D721Med (cell line): ENCODE results near the gene GNRH2.

Source experiments
- DNase-seq: peaks from one replicate; pipeline ENCODE4 v3.0.0; 2011; ENCODE audit warnings: low spot score; ENCODE audit not compliant: insufficient read length
- FAIRE-seq: peaks from 2 replicates; lab custom pipeline; 2011; peaks lifted over from hg19 to GRCh38; lab: Jason Lieb, UNC
- TF ChIP-seq, protein P1 (sequence below): IDR thresholded peaks from 2 replicates; pipeline ENCODE4 v1.5.1; 2012; ENCODE audit warnings: mild to moderate bottlenecking, control low read depth; ENCODE audit not compliant: insufficient read depth; ENCODE audit errors: missing control alignments

The GNRH2 gene

DNA sequence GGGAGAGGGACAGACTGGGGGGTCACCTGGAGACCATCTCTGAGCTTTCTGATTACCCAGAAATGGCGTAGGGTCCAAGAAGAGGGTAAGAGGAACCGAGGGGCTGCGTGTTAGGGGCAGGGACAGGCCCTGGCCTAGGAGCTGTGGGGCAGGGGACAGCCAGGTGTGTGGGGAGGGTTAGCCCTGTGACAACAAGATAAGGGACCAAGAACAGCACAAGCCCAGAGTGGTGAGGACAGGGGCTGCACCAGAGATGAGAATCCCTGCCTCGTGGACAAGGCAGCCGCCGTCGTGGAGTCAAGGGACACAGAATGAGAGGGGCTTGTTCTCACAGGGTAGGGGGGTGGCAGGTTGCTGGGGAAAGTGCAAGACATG, 41.6 kb downstream of the GNRH2 start:
- FAIRE-seq (no peak), DNase-seq (no peak)
- TF ChIP-seq, protein P1, sequence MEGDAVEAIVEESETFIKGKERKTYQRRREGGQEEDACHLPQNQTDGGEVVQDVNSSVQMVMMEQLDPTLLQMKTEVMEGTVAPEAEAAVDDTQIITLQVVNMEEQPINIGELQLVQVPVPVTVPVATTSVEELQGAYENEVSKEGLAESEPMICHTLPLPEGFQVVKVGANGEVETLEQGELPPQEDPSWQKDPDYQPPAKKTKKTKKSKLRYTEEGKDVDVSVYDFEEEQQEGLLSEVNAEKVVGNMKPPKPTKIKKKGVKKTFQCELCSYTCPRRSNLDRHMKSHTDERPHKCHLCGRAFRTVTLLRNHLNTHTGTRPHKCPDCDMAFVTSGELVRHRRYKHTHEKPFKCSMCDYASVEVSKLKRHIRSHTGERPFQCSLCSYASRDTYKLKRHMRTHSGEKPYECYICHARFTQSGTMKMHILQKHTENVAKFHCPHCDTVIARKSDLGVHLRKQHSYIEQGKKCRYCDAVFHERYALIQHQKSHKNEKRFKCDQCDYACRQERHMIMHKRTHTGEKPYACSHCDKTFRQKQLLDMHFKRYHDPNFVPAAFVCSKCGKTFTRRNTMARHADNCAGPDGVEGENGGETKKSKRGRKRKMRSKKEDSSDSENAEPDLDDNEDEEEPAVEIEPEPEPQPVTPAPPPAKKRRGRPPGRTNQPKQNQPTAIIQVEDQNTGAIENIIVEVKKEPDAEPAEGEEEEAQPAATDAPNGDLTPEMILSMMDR: no peak

DNA sequence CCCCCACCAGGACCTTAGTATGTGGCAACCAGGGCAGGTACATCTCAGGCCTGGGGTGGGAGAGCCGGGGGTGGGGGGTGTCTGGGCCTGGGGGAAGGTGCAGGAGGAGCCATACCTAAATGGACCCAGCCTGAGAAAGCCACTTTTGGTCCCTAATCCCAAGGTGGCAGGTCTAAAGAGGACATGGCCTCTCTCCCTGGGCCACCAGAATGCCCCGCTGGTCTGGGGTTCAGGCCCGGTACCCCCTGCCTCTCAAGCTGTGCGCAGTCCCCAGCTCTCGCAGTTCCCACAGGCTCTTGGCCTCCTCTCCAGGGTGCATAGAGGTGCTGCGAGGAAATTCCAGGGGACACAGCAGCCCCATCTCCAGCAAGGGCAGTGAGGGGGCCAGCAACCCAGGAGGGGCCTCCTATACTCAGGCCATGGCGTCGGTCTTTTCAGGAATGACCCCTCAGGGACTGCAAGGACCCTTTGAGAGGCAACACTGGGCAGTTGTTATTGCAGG, 42.2 kb downstream of the GNRH2 start:
- DNase-seq (no peak), FAIRE-seq (no peak)
- TF ChIP-seq, protein P1: no peak

DNA sequence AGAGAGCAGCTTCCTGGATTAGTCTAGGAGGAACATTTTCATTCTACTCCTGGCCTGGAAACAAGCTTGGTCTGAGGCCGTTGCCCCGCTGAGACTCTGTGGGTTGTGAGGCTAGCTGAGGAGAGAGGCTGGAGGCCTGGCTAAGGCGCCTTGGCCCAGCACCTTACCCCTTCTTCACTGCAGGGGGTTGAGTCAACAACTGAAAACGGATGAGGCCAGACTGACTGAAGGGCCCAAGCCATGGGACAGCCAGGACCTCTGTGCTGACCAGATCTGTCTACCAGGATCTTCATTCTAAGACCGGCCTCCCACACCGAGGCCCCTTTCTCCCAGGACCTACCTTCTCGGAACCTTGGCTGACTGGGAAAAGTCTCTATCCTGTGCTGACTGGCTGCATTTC, 44.6 kb downstream of the GNRH2 start:
- FAIRE-seq: no peak
- TF ChIP-seq, protein P1: no peak
- DNase-seq: no peak

DNA sequence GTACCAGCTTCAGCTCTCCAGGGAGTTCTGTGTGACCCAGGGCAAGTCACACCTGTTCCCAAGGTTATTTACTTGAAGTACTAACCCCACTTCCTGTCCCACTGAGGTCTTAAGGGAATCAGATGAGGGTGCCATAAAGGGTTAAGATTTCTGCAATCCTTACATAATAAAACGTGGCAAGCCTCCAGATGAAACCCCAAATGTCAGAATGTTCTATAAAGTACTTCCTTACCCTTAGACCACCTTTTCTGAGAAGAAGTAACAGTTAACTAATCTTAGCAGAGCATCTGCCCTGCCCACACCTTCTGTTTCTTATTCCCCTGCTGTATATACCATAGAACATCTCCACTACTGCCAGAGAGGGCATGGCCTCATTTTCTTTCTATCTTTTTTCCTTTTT, 47.1 kb downstream of the GNRH2 start:
- DNase-seq: no peak
- TF ChIP-seq, protein P1: no peak
- FAIRE-seq: no peak

DNA sequence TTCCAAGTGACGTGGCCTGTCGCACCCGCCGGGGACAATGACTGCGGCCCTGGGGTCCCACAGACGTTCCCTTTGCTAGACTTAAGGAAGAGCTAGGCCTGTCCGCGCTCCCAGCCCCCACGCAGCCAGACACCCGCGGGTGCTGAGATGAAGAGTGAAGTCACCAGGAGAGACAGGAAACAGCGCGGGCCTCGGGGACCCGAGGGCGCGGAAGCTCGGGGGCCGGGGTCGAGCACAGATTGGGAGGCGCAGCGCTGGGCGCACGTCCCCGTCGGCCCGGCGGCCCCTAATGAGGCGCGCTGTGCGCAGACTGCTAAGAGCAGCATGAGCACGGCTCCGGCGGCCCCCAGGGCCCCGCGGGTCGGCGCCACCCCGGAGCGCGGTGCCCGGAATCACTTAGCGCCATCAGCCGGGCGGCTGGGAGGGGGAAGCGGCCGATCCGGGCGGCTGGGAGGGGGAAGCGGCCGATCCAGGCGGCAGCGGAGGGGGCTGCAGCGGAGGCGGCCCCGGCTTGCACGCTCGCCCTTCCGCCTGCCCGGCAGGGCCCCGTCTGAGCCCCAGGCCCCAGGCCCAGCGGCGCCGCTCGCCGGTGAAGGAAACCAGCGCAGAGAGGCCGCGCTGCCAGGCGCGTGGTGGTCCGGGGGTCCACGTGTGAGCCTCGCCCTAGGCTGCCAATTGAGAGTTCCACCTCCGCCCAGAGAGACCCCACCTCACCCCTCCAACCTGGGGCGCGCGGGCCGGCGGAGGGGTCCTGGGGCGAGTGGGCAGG, 49.4 kb downstream of the GNRH2 start:
- TF ChIP-seq, protein P1: no peak
- no peak for FAIRE-seq
- no peak for DNase-seq

DNA sequence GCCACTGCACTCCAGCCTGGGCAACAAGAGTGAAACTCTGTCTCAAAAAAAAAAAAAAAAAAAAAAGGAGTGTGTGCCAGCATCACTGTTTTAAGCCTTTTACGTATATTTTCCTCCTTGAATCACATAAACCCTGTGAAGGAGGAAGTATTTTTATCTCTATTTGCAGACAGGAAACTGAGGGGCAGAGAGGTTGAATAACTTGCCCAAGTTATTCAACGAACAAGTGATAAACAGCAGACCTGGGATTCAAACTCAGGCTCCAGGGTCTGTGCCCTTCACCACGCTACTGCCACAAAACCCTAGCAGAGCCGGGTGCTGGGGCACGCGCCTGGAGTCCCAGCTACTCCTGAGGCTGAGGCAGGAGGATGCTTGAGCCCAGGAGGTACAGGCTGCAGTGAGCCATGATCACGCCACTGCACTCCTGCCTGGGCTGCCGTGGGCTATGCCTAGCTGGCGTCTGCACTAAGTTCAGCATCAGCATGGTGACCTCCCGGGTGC, 50.5 kb downstream of the GNRH2 start:
- DNase-seq: no peak
- FAIRE-seq: no peak
- TF ChIP-seq, protein P1: no peak

DNA sequence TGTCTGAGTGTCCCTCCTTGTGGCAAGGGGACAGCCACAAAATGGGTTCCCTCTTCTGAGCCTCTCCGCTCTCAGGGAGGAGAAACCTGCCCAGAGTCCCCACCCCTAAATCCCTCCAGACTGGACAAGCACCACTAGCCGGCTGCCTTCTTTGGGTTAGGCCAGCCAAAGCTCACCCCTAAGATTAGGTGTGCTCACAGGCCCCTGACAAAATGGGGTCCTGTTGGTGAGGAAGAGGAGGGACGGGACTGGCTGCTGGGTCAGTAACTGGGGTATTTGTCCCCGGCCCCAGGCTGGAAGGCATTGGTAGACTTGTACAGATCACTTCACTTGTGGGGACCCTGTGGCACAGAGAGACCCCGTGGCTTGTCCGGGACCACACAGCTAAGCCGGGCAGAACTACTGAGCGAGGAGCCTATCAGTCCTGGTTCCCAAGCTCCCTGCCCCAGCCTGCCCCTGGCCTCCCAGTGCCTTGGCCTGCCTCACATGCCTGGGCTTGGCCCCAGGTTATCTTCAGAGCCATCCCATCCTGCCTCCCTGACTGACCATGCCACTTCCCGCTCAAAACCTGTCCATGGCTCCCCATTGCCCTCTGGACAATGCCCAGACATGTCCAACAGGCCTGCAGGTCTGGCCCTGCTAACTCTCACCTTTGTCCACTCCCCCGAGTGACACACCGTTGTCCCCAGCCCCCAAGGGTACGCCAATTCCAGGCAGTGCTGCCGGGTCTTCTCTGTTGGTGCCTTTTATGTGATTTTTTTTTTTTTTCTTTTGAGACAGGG, 51.6 kb downstream of the GNRH2 start:
- DNase-seq: no peak
- no peak for FAIRE-seq
- TF ChIP-seq, protein P1: no peak
